CD4-positive, alpha-beta T cell treated with Interleukin-6 for 4 hours (primary cell): ENCODE data around the gene LRSAM1.

ENCODE experiments used
- DNase-seq: peaks from one replicate; pipeline ENCODE4 v3.0.0-alpha.2; 2020; ENCODE audit warnings: mixed read lengths

The LRSAM1 gene

GRCh38 chr9:127428348-127428747, 23.0 kb upstream of the LRSAM1 start:
- DNase-seq, result no peak

DNA sequence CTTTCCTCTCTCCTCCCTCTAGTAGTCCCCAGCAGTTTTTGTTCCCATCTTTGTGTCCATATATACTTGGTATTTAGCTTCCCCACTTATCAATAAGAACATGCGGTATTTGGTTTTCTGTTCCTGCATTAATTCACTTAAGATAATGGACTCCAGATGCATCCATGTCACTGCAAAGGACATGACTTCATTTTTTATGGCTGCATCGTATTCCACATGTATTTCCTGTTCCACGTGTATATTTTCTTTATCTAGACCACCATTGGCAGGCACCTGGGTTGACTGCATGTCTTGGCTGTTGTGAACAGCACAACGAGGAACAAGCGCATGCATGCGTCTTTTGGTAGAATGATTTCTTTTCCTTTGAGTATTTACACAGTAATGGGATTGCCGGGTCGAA, 20.9 kb upstream of the LRSAM1 start:
- DNase-seq, result no peak

- DNase-seq, result peak; percentile 34
Measured at GRCh38 chr9:127437497-127438264, 13.6 kb upstream of the LRSAM1 start.

GRCh38 chr9:127438394-127438793, 12.9 kb upstream of the LRSAM1 start:
- DNase-seq, result no peak

DNA sequence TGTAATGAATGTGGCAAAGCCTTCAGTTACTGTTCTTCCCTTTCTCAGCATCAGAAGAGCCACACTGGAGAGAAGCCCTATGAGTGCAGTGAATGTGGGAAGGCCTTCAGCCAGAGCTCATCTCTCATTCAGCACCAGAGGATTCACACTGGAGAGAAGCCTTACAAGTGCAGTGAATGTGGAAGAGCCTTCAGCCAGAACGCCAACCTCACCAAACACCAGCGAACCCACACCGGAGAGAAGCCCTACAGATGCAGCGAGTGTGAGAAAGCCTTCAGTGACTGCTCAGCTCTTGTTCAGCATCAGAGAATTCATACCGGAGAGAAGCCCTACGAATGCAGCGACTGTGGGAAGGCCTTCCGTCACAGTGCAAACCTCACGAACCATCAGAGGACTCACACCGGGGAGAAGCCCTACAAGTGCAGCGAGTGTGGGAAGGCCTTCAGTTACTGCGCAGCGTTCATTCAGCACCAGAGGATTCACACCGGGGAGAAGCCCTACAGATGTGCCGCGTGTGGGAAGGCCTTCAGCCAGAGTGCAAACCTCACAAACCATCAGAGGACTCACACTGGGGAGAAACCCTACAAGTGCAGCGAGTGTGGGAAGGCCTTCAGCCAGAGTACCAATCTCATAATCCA, 6.9 kb upstream of the LRSAM1 start:
- DNase-seq, result no peak

GRCh38 chr9:127444921-127445850, 6.1 kb upstream of the LRSAM1 start:
- no peak for DNase-seq

- DNase-seq, result no peak
Measured at GRCh38 chr9:127445851-127446712, 5.2 kb upstream of the LRSAM1 start.

GRCh38 chr9:127446713-127447415, 4.4 kb upstream of the LRSAM1 start:
- no peak for DNase-seq

GRCh38 chr9:127447416-127448111, 3.7 kb upstream of the LRSAM1 start:
- no peak for DNase-seq

GRCh38 chr9:127448112-127448805, 3.1 kb upstream of the LRSAM1 start:
- no peak for DNase-seq

DNA sequence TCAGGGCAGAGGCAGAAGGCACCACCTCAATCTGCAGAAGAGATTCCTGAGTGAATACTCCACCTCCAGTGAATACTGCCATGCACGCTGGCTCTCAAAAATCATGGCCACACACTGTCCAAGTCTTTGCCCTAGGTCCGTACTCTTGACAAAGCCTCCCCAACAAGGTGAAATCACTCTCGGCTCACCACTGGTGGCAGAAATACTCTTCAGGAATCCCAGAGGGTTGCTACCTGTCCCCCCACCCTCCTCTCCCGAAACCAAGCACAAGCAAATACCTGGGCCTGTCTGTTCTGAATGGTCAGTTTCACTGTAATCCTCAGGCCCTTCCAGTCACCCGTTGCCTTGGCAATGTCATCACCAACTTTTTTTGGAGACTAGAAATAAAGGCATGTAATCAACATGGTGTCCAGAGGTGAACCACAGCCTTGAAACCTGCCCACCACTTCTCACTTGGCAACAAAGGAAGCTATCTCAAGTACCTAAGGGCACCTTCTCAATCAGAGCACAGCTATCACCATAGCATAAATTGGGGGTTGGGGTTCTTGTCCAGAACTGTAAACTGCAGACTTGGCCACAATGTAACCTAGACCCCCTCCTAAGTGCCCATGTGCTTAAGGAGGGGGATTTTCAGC, 1.9 kb upstream of the LRSAM1 start:
- DNase-seq, result no peak

GRCh38 chr9:127450243-127450760, 1.0 kb upstream of the LRSAM1 start:
- DNase-seq, result no peak

DNA sequence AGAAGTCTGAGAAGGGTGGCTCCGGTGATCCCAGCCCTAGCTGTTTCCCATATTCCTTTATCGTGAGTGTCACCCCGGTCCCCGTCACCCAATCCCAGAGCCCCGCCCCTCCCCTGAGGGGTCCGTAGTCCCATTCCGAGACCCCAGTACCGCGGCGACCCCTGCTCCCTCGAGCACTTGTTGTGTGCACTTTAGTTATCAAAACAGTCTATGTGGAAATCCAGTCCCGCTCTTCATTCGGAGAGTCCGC, 223 bp downstream of the LRSAM1 start:
- no peak for DNase-seq

GRCh38 chr9:127451858-127452656, 747 bp downstream of the LRSAM1 start:
- peak; percentile 42 for DNase-seq

DNA sequence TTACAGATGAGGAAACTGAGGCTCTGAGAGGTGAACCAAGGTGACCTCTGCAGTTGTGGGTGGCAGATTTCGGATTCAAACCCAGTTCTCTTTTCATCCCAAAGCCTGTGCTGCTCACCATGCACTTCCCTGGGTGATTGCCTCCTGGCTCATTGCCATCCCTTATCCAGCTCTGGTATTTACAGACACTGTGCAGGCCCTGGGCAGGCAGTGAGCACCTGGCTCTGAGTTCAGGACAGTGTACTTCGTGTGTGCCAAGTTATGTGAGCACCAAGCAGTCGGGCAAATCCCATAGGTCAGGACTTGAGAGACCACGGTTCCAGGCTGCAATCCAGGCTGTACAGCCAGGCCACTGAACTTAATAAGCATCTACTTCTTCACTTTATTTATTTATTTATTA, 1.4 kb downstream of the LRSAM1 start:
- DNase-seq, result no peak

DNA sequence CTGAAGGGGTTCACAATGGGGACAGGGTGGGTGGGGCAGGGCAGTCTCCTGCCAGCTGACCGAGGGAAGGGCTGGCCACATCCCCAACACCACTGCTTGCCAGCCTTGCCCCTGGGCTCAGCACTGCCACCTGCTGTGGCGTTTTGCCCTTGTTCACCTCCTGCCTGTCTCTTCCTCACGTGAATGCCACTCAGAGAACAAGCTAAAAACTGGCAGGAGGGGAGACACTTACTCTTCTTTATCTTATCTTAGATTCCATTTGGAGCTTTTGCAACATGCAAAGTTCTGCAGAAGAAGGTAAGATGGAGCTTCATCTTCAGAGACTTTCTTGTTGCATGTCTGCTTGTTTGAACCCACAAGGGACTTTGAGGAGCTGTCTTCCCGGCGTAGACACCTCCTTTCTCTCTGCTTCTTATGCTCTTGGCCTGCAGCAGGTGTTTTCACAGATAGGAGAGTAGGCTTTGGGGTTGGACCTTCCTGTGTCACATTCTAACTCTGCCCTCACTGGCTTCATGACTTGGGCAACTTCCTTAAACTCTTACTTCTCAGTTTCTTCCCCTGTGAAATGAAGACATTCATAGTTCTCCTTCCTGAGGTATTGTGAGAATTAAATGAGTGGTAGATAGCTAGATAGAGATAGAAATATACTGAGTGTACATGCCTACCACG, 4.1 kb downstream of the LRSAM1 start:
- DNase-seq, result peak; percentile 45

- DNase-seq, result no peak
Measured at GRCh38 chr9:127457191-127457878, 6.0 kb downstream of the LRSAM1 start.

- no peak for DNase-seq
Measured at GRCh38 chr9:127458921-127459320, 7.6 kb downstream of the LRSAM1 start.
